Measurements from ENCODE around the gene UBE3C. TPM values are rescaled to one million over a fixed set of nuclear protein-coding genes. Genes with fewer than 3 reads are reported as not detected.

The UBE3C gene
- total and polyA plus RNA-seq, 2 of the 13 experiments (the other 11 are each of a cell fraction or from before 2014, with no cell fraction given): 27.0 to 48.2 TPM

- TF ChIP-seq AHDC1 (CRISPR knock-in tag; IDR thresholded peaks at IDR 0.05; ENCODE audit: borderline replicate concordance): no peak
- TF ChIP-seq ZNF230 (CRISPR knock-in tag; IDR thresholded peaks at IDR 0.05): no peak
- TF ChIP-seq ZNF362 (CRISPR knock-in tag; IDR thresholded peaks at IDR 0.05; ENCODE audit: borderline replicate concordance): peak; percentile 40; the same call in 1 of the 2 replicates
- TF ChIP-seq NFE2L2 (IDR thresholded peaks at IDR 0.05; ENCODE audit: low read length): peak; percentile 70; the same call in 1 of the 2 replicates
- peak; percentile 26; the same call in 1 of the 2 replicates for TF ChIP-seq CTCF (CRISPR knock-in tag; IDR thresholded peaks at IDR 0.05)
- no peak for TF ChIP-seq ATF4 (CRISPR knock-in tag; IDR thresholded peaks at IDR 0.05)
- no peak for TF ChIP-seq ZNF816 (CRISPR knock-in tag; IDR thresholded peaks at IDR 0.05; ENCODE audit: borderline replicate concordance)
- TF ChIP-seq PLRG1 (conservative IDR thresholded peaks at IDR 0.05): no peak
- TF ChIP-seq ZNF678 (CRISPR knock-in tag; IDR thresholded peaks at IDR 0.05): no peak
- TF ChIP-seq SMC3 (IDR thresholded peaks at IDR 0.05; ENCODE audit: low read length): peak; percentile 9; the same call in 1 of the 2 replicates
- TF ChIP-seq SP4 (CRISPR knock-in tag; IDR thresholded peaks at IDR 0.05): no peak
- TF ChIP-seq USF2 (IDR thresholded peaks at IDR 0.05; ENCODE audit: low read depth, low read length): no peak
- TF ChIP-seq USF2 (CRISPR knock-in tag; IDR thresholded peaks at IDR 0.05; ENCODE audit: borderline replicate concordance): no peak
- no peak for TF ChIP-seq RFXANK (CRISPR knock-in tag; IDR thresholded peaks at IDR 0.05)
- no peak for TF ChIP-seq ZNF160 (CRISPR knock-in tag; IDR thresholded peaks at IDR 0.05)
These were observed 2.4 kb upstream of the UBE3C start (continued) for GRCh38 chr7:157136372-157136771.

All from HepG2 (cell line).